HG03342 (cell line): ENCODE measurements around the gene C6orf118.

ENCODE experiments used
- ATAC-seq: cut with Tn5 transposase; IDR thresholded peaks from one replicate; pipeline ENCODE4 v1.9.1; 2021; ENCODE audit warnings: mild to moderate bottlenecking, moderate library complexity; ENCODE audit not compliant: unreplicated experiment

Gene C6orf118

GRCh38 chr6:165308926-165309731 lies at the start of gene C6orf118:
Gene C6orf118, minus strand, starts transcription at chr6:165309605. Its CDS starts 19 bp downstream, at chr6:165309586.
- no peak for ATAC-seq

DNA sequence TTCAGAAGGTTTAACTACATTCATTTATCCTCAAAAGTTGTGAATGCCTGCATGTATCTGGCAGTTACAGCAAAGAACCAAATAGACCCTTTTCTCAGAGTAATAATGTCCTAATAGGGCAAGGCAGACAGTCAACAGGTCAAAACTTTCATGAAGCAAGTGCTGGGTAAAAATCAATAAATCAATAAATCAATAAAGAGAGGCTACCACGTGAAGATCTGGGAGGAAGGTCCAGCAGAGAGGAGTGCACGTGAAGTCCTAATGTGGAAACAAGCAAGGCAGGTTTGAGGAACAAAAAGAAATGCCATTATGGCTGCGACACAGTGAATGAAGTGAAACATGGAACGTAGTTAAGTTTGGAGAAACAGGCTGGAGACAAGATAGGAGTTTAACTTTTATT lies 36.3 kb upstream of the C6orf118 start:
- ATAC-seq: no peak

GRCh38 chr6:165340532-165340931 lies 31.1 kb upstream of the C6orf118 start:
- no peak for ATAC-seq

- ATAC-seq: no peak
Measured at GRCh38 chr6:165325609-165326008, 16.2 kb upstream of the C6orf118 start.

GRCh38 chr6:165321555-165322145 lies 12.2 kb upstream of the C6orf118 start:
- ATAC-seq: no peak

DNA sequence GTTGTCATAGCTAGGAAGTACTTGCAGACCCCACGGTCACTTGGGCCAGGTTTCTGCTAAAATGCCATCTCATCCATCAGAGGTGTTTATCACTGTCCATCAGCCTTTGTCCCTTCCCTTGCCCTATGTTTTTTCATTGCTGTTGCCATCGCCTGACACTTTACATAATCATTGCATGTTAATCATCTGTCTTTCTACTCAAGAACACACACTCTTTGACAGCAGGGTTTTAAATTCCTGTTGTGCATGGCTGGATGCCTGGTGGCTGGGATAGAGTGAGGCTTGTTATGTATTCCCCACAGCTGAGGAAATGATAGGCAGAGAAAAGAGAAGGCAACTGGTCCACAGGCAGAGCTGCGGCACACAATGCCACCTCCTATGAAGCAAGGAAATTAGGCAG lies 11.7 kb upstream of the C6orf118 start:
- no peak for ATAC-seq

GRCh38 chr6:165317723-165318122 lies 8.3 kb upstream of the C6orf118 start:
- no peak for ATAC-seq

GRCh38 chr6:165306955-165307354 lies 2.5 kb downstream of the C6orf118 start:
- no peak for ATAC-seq

DNA sequence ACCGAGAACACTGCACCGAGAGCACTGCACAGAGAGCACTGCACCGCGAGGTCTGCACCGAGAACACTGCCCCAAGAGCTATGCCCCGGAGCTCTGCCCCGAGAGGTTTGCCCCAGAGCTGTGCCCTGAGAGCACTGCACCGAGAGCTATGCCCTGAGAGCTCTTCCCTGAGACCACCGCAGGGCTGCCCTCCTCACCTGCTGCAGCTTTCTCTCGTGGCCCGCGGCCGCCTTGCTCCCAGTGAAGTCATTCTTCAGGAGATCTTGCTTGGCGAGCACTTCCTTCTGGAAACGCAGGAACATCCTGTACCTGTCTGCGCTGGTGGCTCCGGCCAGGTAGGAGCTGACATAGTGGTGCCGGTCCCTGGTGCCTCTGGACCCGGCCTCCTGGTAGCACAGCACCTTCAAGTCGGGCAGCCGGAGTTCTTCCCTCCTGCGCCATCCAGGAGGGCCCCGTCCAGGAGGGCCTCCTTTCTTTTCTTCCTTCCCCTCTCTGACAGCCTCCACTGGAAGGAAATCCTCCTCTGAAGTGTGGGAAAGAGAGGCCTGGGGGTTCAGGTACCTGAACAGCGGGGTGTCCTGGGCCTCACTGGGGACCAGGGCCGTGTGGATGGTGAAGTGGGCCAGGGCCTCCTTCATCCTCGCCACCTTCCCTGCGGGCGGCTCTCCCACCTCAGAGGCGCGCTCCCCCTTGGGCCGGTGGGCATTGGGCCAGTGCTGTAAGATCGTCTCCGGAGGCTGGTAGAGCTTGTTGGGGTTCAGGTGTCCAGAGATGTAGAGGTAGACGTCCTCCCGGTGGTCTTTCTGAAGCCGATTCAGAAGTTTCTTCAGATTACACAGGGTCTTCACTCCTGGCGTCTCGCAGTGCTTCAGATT lies 7.8 kb downstream of the C6orf118 start:
- no peak for ATAC-seq

DNA sequence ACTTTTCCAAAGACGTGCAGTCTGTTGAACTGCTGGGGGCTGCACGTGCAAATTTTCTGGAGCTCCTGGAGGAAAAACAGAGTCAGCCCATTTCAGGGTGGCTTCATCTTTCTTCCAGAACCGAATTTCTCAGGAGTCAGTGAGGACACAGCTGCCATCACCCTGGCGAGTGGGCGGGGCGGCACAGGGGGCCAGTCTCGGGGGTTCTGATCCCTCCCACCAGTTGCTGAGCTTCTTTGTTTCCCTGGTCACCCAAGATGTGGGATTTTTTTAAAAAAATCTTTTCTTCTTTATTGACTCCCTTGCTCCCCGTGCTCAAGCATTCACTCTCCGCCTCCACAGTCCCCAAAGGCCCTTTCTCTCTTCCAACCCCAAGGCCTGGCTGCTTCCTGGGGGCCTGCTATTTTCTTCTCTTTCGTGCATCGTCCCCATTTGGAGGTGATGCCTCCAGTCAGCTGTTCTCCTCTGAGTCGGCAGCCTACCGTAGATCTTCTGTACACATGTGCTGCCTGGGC lies 8.9 kb downstream of the C6orf118 start:
- ATAC-seq: no peak

DNA sequence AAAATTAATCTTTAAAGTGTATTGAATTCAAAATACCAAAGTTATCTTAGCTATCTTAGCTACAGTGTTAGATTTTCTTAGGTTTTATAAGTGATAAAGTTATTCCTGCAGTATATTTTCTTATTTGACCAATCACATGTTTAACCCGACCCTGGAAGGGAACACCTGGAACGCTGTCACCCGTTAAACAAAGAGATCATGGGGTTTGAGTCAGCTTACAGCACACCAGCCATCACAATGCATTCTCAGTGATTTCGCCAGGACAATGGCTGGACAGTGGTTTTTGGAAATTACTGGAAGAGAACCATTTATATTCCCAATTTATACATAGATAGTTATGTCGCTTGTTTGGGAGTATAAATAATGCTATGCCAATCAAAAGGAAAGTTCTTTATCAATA lies 10.5 kb downstream of the C6orf118 start:
- ATAC-seq: no peak

DNA sequence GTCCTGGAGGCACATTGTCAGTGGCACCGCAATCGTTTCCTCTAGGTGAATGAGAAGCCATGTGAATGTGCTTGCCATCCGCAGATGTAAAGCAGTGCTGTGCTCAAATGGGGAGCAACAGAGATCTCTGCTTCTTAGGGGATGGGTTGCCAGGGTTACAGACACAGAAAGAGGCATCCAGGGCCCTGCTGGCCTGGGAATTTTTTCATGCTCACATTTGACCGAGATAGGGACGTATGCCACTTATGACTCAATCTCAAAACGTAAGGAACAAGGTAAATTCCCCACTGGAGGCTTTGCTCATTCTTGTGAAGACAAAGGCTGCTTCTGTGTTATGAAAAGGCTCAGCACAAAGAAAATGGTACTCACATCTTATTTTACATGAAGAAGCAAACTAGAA lies 11.0 kb downstream of the C6orf118 start:
- ATAC-seq: no peak

- no peak for ATAC-seq
Measured at GRCh38 chr6:165292657-165293056, 16.7 kb downstream of the C6orf118 start.

- no peak for ATAC-seq
Measured at GRCh38 chr6:165274611-165275010, 34.8 kb downstream of the C6orf118 start.

DNA sequence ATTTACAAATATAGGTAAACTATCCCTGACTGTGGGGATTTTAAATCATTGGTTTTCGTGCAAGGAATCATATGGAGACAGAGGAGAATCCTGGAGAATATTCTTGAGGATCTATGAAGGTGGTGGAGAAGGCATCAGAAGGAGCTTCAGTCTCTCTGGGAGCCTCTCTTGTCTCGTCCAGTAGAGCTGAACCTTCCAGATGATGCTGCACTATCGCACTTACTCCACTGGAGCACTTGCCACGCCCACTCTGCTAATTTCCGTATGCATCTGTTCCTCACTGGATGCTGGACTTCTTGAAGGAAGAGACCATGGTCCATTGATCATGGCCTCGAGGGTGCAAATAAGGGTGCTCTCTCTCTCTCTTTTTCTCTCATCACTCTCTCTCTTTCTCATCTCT lies 36.8 kb downstream of the C6orf118 start:
- ATAC-seq: no peak

- no peak for ATAC-seq
Measured at GRCh38 chr6:165268987-165269386, 40.4 kb downstream of the C6orf118 start.

DNA sequence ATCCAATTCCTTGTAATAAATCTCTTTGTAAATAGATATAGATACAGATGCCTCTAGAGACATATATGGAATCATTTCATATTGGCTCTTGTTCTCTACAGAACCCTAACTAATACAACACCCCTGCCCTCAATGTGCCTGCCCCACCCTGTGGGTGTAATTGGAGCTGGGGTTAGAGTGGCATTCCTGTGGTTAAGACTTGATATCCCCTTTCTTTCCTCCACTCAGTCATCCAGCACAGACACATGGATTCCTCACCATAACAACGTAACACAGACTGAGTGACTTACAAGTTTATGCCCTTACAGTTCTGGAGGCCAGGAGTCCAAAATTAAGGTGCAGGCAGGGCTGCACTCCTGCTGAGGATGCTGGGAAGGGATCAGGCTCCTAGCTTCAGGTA lies 42.8 kb downstream of the C6orf118 start:
- no peak for ATAC-seq

GRCh38 chr6:165266191-165266590 lies 43.2 kb downstream of the C6orf118 start:
- no peak for ATAC-seq

- no peak for ATAC-seq
Measured at GRCh38 chr6:165260462-165260861, 48.9 kb downstream of the C6orf118 start.

- no peak for ATAC-seq
Measured at GRCh38 chr6:165249808-165250207, 59.6 kb downstream of the C6orf118 start.

DNA sequence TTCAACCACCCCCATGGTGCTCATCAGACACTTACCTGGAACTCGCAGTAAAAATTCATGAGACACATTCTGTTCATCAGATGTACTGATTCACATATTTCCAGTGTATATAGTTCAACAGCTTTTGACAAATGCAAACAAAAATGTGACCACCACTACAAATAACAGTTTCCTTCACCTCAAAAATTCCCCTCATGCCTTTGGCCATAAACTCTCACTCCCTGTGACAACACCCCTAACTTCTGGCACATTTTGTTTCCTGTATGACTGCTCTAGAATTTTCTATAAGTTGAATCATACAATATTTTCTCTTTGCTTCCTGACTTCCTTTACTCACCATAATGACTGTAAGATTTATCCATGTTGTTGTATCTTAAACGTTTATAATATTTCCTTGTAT lies 63.7 kb downstream of the C6orf118 start:
- no peak for ATAC-seq
